Measurements from ENCODE around the gene GPR39. TPM values are rescaled to one million over a fixed set of nuclear protein-coding genes. Genes with fewer than 3 reads are reported as not detected.

GPR39 gene
- polyA plus RNA-seq, 1 donor from 2014 or later, result 1.1 TPM

DNA sequence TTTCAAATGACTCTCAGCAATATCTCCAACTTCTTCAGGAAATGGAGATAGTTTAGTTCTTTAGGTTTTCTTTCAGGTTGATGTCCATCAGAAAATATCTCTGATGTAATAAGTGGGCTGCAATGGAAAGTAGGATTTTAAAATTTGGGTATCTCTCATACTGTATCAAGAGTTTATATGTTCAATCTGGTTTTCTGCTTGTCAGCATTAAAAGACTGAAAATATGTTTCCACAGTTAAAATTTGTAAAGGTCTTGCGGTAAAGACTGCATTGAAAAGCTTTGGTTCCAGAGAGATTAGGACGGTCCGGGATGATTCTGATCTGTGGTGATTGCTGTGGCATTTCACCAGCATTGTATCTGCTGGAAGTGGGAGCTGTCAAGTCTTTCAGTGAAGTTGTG lies 170.2 kb downstream of the GPR39 start:
- Histone ChIP-seq H3K4me2 (ENCODE audit: low read length) (no peak overlapping the region), H3K27me3 (ENCODE audit: insufficient read depth, low read depth, low read length) (no peaks in the 10 kb centered on the region), H2AFZ (ENCODE audit: low read depth, low read length) (no peak overlapping the region), H3F3A (ENCODE audit: insufficient read depth, low read length, poor library complexity, severe bottlenecking) (peaks cover 3% of the 10 kb centered on the region), H3K27ac (ENCODE audit: low read length) (no peak overlapping the region), H3K9me3 (ENCODE audit: low read length) (no peaks in the 10 kb centered on the region), H3K9ac (ENCODE audit: low read length) (no peak overlapping the region), H4K20me1 (ENCODE audit: insufficient read depth) (no peaks in the 10 kb centered on the region), H3K4me3 (ENCODE audit: low read length) (no peak overlapping the region), H3K79me2 (replicated peaks; ENCODE audit: insufficient read depth, low read length) (no peaks in the 10 kb centered on the region), H3K36me3 (ENCODE audit: insufficient read depth, low read length) (no peaks in the 10 kb centered on the region), H3K9me2 (ENCODE audit: insufficient read depth, low read length) (no peaks in the 10 kb centered on the region)
- TF ChIP-seq MXI1 (conservative IDR thresholded peaks at IDR 0.05; ENCODE audit: poor library complexity, severe bottlenecking) (no peak), SMC3 (conservative IDR thresholded peaks at IDR 0.05; ENCODE audit: poor library complexity) (no peak), RAD21 (conservative IDR thresholded peaks at IDR 0.05) (no peak), EZH2 (IDR thresholded peaks at IDR 0.05; ENCODE audit: borderline replicate concordance, insufficient read depth, low read length, poor library complexity, severe bottlenecking) (no peak), EP300 (conservative IDR thresholded peaks at IDR 0.05; ENCODE audit: poor library complexity, severe bottlenecking) (no peak), TAF1 (IDR thresholded peaks at IDR 0.05; ENCODE audit: low read depth) (no peak), POLR2AphosphoS5 (IDR thresholded peaks at IDR 0.05) (no peak)
- TF ChIP-seq, protein P1, sequence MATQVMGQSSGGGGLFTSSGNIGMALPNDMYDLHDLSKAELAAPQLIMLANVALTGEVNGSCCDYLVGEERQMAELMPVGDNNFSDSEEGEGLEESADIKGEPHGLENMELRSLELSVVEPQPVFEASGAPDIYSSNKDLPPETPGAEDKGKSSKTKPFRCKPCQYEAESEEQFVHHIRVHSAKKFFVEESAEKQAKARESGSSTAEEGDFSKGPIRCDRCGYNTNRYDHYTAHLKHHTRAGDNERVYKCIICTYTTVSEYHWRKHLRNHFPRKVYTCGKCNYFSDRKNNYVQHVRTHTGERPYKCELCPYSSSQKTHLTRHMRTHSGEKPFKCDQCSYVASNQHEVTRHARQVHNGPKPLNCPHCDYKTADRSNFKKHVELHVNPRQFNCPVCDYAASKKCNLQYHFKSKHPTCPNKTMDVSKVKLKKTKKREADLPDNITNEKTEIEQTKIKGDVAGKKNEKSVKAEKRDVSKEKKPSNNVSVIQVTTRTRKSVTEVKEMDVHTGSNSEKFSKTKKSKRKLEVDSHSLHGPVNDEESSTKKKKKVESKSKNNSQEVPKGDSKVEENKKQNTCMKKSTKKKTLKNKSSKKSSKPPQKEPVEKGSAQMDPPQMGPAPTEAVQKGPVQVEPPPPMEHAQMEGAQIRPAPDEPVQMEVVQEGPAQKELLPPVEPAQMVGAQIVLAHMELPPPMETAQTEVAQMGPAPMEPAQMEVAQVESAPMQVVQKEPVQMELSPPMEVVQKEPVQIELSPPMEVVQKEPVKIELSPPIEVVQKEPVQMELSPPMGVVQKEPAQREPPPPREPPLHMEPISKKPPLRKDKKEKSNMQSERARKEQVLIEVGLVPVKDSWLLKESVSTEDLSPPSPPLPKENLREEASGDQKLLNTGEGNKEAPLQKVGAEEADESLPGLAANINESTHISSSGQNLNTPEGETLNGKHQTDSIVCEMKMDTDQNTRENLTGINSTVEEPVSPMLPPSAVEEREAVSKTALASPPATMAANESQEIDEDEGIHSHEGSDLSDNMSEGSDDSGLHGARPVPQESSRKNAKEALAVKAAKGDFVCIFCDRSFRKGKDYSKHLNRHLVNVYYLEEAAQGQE (IDR thresholded peaks at IDR 0.05; ENCODE audit: borderline replicate concordance), result no peak
- TF ChIP-seq, protein P2, sequence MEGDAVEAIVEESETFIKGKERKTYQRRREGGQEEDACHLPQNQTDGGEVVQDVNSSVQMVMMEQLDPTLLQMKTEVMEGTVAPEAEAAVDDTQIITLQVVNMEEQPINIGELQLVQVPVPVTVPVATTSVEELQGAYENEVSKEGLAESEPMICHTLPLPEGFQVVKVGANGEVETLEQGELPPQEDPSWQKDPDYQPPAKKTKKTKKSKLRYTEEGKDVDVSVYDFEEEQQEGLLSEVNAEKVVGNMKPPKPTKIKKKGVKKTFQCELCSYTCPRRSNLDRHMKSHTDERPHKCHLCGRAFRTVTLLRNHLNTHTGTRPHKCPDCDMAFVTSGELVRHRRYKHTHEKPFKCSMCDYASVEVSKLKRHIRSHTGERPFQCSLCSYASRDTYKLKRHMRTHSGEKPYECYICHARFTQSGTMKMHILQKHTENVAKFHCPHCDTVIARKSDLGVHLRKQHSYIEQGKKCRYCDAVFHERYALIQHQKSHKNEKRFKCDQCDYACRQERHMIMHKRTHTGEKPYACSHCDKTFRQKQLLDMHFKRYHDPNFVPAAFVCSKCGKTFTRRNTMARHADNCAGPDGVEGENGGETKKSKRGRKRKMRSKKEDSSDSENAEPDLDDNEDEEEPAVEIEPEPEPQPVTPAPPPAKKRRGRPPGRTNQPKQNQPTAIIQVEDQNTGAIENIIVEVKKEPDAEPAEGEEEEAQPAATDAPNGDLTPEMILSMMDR (IDR thresholded peaks at IDR 0.05; ENCODE audit: poor library complexity, severe bottlenecking), result no peak

DNA sequence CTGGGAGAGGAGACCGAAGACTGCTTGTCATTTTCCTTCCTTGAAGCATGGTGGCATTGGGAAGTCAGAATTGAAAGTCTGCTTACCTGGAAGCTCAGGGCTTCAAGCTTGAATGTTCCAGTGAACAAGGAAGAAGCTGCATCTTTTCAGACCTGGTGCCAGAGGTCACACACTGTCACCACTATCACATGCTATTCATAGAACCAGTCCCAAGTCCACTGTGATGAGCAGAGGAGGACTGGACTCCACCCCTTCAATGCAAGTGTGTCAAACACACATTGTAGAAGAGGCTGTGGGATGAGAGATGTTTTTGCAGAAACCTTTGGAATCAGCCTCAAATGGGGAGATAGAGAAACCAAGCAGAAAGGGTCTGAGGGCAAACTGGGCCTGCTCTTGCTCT lies 172.0 kb downstream of the GPR39 start:
- H3K36me3 ChIP-seq (ENCODE audit: insufficient read depth, low read length), result no peaks in the 10 kb centered on the region
- no peak overlapping the region for H3K4me3 ChIP-seq (ENCODE audit: low read length)
- H4K20me1 ChIP-seq (ENCODE audit: insufficient read depth), result no peaks in the 10 kb centered on the region
- H3K9me3 ChIP-seq (ENCODE audit: low read length), result no peaks in the 10 kb centered on the region
- H3K79me2 ChIP-seq (replicated peaks; ENCODE audit: insufficient read depth, low read length), result no peaks in the 10 kb centered on the region
- no peak overlapping the region for H3K4me2 ChIP-seq (ENCODE audit: low read length)
- no peaks in the 10 kb centered on the region for H3K9me2 ChIP-seq (ENCODE audit: insufficient read depth, low read length)
- H3F3A ChIP-seq (ENCODE audit: insufficient read depth, low read length, poor library complexity, severe bottlenecking), result peaks cover 3% of the 10 kb centered on the region
- H3K9ac ChIP-seq (ENCODE audit: low read length), result no peak overlapping the region
- no peak overlapping the region for H2AFZ ChIP-seq (ENCODE audit: low read depth, low read length)
- H3K27me3 ChIP-seq (ENCODE audit: insufficient read depth, low read depth, low read length), result no peaks in the 10 kb centered on the region
- H3K27ac ChIP-seq (ENCODE audit: low read length), result no peak overlapping the region
- TF ChIP-seq POLR2AphosphoS5 (IDR thresholded peaks at IDR 0.05), result no peak
- TF ChIP-seq EZH2 (IDR thresholded peaks at IDR 0.05; ENCODE audit: borderline replicate concordance, insufficient read depth, low read length, poor library complexity, severe bottlenecking), result no peak
- TF ChIP-seq EP300 (conservative IDR thresholded peaks at IDR 0.05; ENCODE audit: poor library complexity, severe bottlenecking), result no peak
- TF ChIP-seq, protein P1 (IDR thresholded peaks at IDR 0.05; ENCODE audit: borderline replicate concordance), result no peak
- TF ChIP-seq SMC3 (conservative IDR thresholded peaks at IDR 0.05; ENCODE audit: poor library complexity), result no peak
- TF ChIP-seq, protein P2 (IDR thresholded peaks at IDR 0.05; ENCODE audit: poor library complexity, severe bottlenecking), result no peak
- TF ChIP-seq TAF1 (IDR thresholded peaks at IDR 0.05; ENCODE audit: low read depth), result no peak
- no peak for TF ChIP-seq MXI1 (conservative IDR thresholded peaks at IDR 0.05; ENCODE audit: poor library complexity, severe bottlenecking)
- no peak for TF ChIP-seq RAD21 (conservative IDR thresholded peaks at IDR 0.05)
